Vagina (tissue), 2 donors: Measurements from ENCODE around the gene DDX31.

ENCODE experiments used
- CTCF ChIP-seq, 3 experiments: fragments of 450-650 bp in 2 of 3; fragments of 200-600 bp in 1 of 3; sonication (generic) in 1 of 3; IDR thresholded peaks; one replicate each; pipeline ENCODE4 v1.5.1; 2017 to 2019; ENCODE audit warnings: antibody characterized with exemption in 3 of 3, mild to moderate bottlenecking in 2 of 3, moderate library complexity in 2 of 3
- POLR2A ChIP-seq, 2 donors: fragments of 450-650 bp; IDR thresholded peaks; one replicate each; pipeline ENCODE4 v1.6.1; 2017; ENCODE audit warnings: antibody characterized with exemption in 2 of 2, mild to moderate bottlenecking in 2 of 2, moderate library complexity in 2 of 2
- POLR2AphosphoS5 ChIP-seq, 2 donors: sonication (generic); formaldehyde crosslinking; IDR thresholded peaks; one replicate each; pipeline ENCODE4 v1.9.0; 2017; ENCODE audit warnings: antibody characterized with exemption in 2 of 2, mild to moderate bottlenecking in 2 of 2, low read depth in 1 of 2; ENCODE audit not compliant: insufficient read depth in 1 of 2

GRCh38 chr9:132672413-132672690 lies 2.6 kb upstream of the DDX31 start:
- no peak for TF ChIP-seq CTCF (IDR thresholded peaks at IDR 0.05)
- no peak for TF ChIP-seq POLR2A (IDR thresholded peaks at IDR 0.05)
- TF ChIP-seq POLR2AphosphoS5 (IDR thresholded peaks at IDR 0.05; ENCODE audit: insufficient read depth in 1 of 2, low read depth in 1 of 2) = no peak
